Activated naive CD4-positive, alpha-beta T cell treated with anti-CD3 and anti-CD28 coated beads, Interleukin-2, amount 10 ng/mL, durations not matched to agents 7 days and 5 days (primary cell): Measurements from ENCODE around the gene TTLL9.

Experiments used
- CTCF ChIA-PET: fragments of 350-600 bp; sonication (Branson Sonifier 250); formaldehyde crosslinking; loops from one replicate; lab custom pipeline; 2021; ENCODE audit warnings: antibody characterized with exemption; lab: Charles Lee
- DNase-seq: peaks from one replicate; pipeline ENCODE4 v3.0.0-alpha.2; 2020
- H3K27ac Mint-ChIP-seq: one replicate; pipeline ENCODE4 v1.8.0; 2021; ENCODE audit warnings: mild to moderate bottlenecking, moderate library complexity, mixed read lengths
- H3K27me3 Mint-ChIP-seq: one replicate; pipeline ENCODE4 v1.8.0; 2021; ENCODE audit warnings: mild to moderate bottlenecking, mixed read lengths
- H3K36me3 Mint-ChIP-seq: one replicate; pipeline ENCODE4 v1.8.0; 2021; ENCODE audit warnings: mixed read lengths
- H3K4me1 Mint-ChIP-seq: one replicate; pipeline ENCODE4 v1.8.0; 2021; ENCODE audit warnings: mixed read lengths
- H3K4me3 Mint-ChIP-seq: one replicate; pipeline ENCODE4 v1.8.0; 2021; ENCODE audit warnings: mild to moderate bottlenecking, moderate library complexity, mixed read lengths
- H3K9me3 Mint-ChIP-seq: one replicate; pipeline ENCODE4 v1.8.0; 2021; ENCODE audit warnings: mixed read lengths

TTLL9 gene

DNA sequence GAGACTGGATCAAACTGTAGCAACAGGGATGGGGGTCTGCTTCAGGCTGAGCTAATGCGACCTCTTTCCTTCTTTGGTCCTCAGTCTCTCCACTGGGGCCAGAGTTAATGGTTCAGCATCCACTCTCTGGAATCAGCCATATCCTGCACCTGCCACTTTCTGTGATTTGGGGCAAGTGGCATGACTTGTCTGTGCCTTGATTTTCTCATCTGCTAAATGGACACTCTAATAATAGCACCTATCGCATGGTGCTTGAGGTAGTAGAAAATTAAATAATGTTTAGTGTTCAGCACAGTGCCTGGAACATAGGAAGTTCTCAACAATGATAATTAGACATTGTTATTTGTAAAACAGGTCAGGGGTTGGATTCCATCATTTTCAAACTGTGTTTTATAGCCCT, 103.9 kb downstream of the TTLL9 start:
- CTCF ChIA-PET, result interaction anchor here (0.7 kb wide), 1 partner anchor 61 kb away, joined by 3 read pairs; no protein-coding TSS in a partner anchor
- Mint-ChIP-seq H3K27me3 (peaks cover 31% of the 10 kb centered on the region), H3K36me3 (no peaks in the 10 kb centered on the region), H3K9me3 (no peaks in the 10 kb centered on the region), H3K4me3 (no peak overlapping the region), H3K27ac (no peak overlapping the region), H3K4me1 (no peaks in the 10 kb centered on the region)
- no peak for DNase-seq

DNA sequence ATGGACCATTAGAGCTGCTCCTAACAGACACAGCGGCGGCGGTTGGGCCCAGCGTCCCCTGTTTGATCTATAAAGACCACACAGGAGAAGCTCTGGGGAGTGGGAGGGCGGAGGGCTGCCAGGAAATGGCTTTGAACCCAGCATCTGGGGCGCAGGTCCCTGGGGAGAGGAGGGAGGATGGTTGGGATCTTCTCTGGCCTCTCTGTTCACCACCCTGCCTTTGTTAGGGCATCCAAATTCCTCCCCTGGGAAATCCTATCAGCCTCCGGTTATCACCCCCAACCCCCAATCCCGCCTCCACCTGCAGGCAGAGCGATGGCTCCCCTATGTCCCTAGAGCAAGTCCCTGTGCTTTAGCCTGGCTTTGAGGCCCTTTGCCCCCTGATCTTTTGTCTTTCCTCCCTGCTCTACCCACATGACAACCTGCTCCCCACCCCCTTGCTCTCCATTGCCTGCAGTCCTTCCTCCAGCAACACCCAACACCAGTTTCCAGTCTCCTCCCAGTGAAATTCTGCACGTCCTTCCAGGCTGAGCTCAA, 104.6 kb downstream of the TTLL9 start:
- H3K4me1 Mint-ChIP-seq, result no peaks in the 10 kb centered on the region
- H3K27me3 Mint-ChIP-seq, result peaks cover 28% of the 10 kb centered on the region
- no peak for DNase-seq
- H3K36me3 Mint-ChIP-seq, result no peaks in the 10 kb centered on the region
- no peak overlapping the region for H3K27ac Mint-ChIP-seq
- H3K4me3 Mint-ChIP-seq, result no peak overlapping the region
- CTCF ChIA-PET, result interaction anchor here (0.7 kb wide), 1 partner anchor 61 kb away, joined by 3 read pairs; no protein-coding TSS in a partner anchor
- H3K9me3 Mint-ChIP-seq, result no peaks in the 10 kb centered on the region

DNA sequence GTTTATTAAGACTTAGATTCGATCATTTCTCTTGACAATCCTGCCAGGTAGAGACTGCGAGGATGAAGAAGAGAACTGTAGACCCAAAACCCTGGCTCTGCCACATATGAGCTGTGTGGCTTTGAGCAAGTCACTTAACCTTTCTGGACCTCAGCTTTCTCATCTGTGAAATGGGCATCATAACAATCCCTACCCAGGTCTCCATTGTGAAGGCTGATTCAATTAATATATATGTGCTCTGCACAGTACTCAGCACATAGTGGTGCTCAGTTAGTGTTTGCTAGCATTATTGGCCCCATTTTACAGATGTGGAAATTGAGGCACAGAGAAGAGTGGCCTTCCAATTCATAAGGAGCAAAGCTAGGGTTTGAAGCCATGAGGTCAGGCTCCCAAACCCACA, 105.4 kb downstream of the TTLL9 start:
- Mint-ChIP-seq H3K9me3 (no peaks in the 10 kb centered on the region), H3K4me3 (no peak overlapping the region), H3K4me1 (no peaks in the 10 kb centered on the region), H3K27ac (no peak overlapping the region), H3K36me3 (no peaks in the 10 kb centered on the region), H3K27me3 (peaks cover 24% of the 10 kb centered on the region)
- CTCF ChIA-PET, result interaction anchor here (1.5 kb wide), 1 partner anchor 24 kb away, joined by 3 read pairs; the partner anchor contains the start of gene PDRG1
- no peak for DNase-seq

DNA sequence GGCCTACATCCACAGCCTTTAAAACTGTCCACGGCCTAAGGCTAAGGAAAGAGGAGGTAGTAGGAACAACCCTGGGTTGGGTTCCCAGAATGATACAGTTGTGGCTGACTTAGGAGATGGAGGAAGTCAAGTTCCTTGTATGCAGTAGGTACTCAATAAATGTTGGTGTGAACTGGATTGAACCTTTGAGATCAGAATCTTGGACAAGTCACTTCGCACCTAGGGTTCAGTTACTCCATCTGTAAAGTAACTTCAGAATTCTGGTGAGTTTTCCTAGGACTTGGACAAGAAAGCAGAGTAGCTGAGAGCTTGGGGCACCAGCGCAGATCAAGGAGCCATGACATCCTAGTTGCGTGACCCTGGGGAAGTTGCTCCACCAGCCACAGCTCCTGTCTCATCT, 106.6 kb downstream of the TTLL9 start:
- Mint-ChIP-seq H3K36me3 (no peaks in the 10 kb centered on the region), H3K27ac (no peak overlapping the region), H3K4me1 (no peaks in the 10 kb centered on the region), H3K9me3 (no peaks in the 10 kb centered on the region), H3K4me3 (no peak overlapping the region), H3K27me3 (peaks cover 16% of the 10 kb centered on the region)
- no peak for DNase-seq
- CTCF ChIA-PET, result no interaction called here

DNA sequence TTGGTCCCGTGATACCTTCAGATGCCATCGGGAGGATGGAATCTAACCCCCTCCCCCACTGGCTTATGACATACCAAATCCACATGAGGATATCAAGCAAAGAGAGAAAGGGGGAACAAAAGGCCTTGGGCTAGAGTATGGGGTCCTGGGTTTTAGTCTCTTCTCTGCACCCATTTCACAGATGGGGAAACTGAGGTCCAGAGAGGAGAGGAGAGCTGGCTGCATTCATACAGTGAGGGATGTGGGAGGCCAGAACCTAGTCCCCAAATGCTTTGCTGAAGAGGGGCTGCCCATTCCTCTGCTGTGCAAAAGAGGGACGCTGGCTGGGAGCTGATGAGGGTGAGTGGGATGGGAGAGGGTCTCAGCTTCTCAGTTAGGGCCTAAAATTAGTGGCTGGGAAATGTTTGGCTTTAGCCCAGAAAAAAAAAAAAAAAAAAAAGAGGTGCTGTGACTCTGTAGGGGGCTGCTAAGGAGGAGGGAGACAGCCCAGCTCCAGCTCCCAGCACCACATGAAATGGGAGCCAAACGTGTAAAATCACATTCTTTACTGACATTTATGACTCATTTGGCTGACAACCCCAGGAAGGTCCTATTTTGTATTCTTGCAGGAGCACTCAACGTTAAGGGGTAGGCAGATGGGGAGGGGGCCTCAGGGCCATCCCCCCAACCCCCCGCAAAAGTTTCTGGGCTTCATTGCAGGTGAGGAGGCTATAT, 109.4 kb downstream of the TTLL9 start:
- peaks cover 13% of the 10 kb centered on the region for H3K27me3 Mint-ChIP-seq

DNA sequence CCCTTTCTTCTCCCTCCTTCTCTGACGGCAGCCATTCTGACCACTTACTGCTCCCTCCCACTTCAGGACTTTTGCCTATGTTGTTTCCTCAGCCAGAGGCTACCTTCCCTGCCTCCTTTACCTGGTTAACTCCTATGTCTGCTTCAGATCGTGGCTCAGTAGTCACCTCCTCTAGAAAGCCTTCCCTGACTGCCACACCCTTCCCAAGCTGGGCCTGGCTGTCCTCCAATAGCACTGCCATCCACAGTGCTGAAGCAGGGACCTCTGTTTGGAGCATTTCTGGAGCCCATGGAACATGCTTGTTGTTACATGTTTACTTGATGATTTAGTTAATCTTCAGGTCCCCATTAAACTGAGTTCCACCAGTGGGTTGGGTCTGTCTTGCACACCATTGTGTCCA, 111.3 kb downstream of the TTLL9 start:
- no peaks in the 10 kb centered on the region for H3K36me3 Mint-ChIP-seq
- no peaks in the 10 kb centered on the region for H3K4me1 Mint-ChIP-seq
- H3K27me3 Mint-ChIP-seq, result peaks cover 10% of the 10 kb centered on the region
- CTCF ChIA-PET, result no interaction called here
- DNase-seq, result no peak
- no peak overlapping the region for H3K27ac Mint-ChIP-seq
- H3K9me3 Mint-ChIP-seq, result no peaks in the 10 kb centered on the region
- no peak overlapping the region for H3K4me3 Mint-ChIP-seq

More for the DNA sequence above, 109.4 kb downstream of the TTLL9 start:
- H3K4me3 Mint-ChIP-seq, result no peak overlapping the region
- no peaks in the 10 kb centered on the region for H3K36me3 Mint-ChIP-seq
- H3K4me1 Mint-ChIP-seq, result no peaks in the 10 kb centered on the region
- H3K27ac Mint-ChIP-seq, result no peak overlapping the region
- no peaks in the 10 kb centered on the region for H3K9me3 Mint-ChIP-seq
- DNase-seq, result no peak
- CTCF ChIA-PET, result no interaction called here

DNA sequence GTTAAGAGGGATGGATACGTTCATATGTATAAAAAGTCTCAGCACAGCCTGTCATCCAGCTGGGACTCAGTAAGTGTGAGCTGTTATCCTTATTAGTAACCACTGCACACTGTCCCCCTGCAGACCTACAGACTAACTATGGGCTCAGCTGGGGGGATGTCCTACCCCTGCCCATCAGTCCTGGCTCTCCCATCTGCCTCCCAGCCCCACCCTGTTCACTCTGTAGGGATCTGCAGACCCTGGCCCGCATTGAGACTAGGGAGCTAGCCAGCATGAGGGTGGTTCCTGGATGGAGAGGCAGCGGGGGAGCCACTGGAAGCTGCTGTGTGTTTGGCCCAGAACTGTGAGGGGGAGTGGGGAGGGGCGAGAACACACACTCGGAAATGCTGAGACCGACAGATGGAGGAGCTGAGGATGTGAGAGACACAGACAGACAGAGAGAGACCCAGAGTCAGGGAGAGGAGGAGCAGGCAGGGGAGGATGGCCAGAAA, 114.6 kb downstream of the TTLL9 start:
- Mint-ChIP-seq H3K27ac (no peak overlapping the region), H3K36me3 (no peaks in the 10 kb centered on the region), H3K4me3 (no peak overlapping the region), H3K27me3 (peaks cover 7% of the 10 kb centered on the region), H3K9me3 (no peaks in the 10 kb centered on the region), H3K4me1 (no peaks in the 10 kb centered on the region)
- DNase-seq, result no peak
- CTCF ChIA-PET, result no interaction called here

DNA sequence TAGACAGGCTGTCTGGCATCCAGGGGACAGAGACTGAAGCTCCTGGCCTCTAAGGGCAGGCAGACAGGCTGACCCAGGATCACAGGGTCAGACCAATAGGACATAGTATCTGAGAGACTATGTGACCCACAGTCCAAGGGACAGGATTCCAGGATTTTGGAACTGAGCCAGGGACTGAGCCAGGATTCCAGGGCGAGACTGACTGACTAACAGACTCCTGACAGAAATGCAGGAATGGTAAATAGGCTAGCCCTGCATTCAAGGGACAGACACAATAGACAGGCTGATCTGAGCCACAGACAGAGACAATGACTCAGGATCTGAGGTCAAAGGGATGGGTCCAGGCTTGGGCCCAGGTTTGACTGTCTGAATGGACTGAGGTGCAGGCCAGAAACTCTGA, 117.3 kb downstream of the TTLL9 start:
- Mint-ChIP-seq H3K36me3 (no peaks in the 10 kb centered on the region), H3K9me3 (no peaks in the 10 kb centered on the region), H3K4me1 (no peaks in the 10 kb centered on the region), H3K27ac (no peak overlapping the region), H3K27me3 (peaks cover 21% of the 10 kb centered on the region), H3K4me3 (no peak overlapping the region)
- no peak for DNase-seq
- CTCF ChIA-PET, result no interaction called here

DNA sequence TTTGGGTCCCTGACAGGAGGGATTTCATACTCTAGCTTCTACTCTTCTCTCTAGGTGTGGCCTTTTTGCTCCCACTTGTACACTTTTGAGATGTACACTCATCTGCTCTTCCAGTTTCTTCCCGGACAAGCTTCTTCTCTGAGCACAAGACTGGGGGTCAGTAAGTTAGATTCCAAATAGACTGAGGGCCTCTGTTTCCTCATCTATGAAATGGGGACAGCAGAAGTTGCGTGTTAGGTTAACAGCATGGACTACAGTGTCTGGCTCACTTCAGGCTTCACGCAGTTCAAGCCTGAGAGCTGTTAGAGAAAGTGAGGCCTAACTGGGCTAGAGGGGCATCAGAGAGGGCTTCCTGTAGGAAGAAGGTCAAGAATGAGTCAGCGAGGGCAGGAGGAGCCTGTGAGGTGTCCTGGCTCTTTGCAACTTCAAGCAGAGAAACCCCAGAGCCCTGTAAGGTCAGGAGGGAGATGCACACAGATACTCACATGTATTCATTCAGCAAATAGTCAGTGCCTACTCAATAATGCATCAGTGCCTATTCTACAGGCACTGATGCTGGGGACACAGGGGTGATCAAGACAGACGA, 118.1 kb downstream of the TTLL9 start:
- no peak for DNase-seq
- Mint-ChIP-seq H3K9me3 (no peaks in the 10 kb centered on the region), H3K4me3 (no peak overlapping the region), H3K27me3 (peaks cover 25% of the 10 kb centered on the region), H3K4me1 (no peaks in the 10 kb centered on the region), H3K36me3 (no peaks in the 10 kb centered on the region), H3K27ac (no peak overlapping the region)
- CTCF ChIA-PET, result no interaction called here

DNA sequence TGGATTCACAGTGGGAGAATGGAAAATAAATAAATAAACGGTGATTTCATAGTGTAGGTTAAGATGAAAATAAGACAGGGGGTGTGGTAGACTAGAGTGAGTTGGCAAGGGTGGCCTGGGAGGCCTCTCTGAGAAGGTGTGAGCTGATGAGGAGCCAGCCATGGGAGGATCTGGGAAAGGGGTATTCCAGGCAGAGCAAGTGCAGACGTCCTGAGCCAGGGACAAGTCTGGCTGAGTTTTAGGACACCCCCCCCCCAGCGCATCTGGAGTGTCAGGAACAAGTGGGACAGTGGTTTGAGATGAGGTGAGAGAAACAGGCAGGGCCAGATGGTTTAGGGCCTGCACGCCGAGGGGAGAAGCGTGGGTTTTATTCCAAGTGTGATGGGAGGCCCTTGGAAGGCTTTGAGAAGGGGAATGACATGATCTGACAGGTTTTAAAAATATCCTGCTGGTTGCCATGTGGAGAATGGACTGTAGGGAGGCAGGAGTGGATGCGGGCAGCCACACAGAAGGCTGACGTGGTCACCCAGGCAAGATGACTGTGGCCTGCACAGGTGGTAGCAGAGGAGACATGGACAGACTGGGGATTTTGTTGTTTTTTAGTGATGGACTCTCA, 118.7 kb downstream of the TTLL9 start:
- H3K9me3 Mint-ChIP-seq, result no peaks in the 10 kb centered on the region
- no peak overlapping the region for H3K27ac Mint-ChIP-seq
- peaks cover 31% of the 10 kb centered on the region for H3K27me3 Mint-ChIP-seq
- no peak for DNase-seq
- H3K4me1 Mint-ChIP-seq, result no peaks in the 10 kb centered on the region
- no peak overlapping the region for H3K4me3 Mint-ChIP-seq
- CTCF ChIA-PET, result no interaction called here
- no peaks in the 10 kb centered on the region for H3K36me3 Mint-ChIP-seq

DNA sequence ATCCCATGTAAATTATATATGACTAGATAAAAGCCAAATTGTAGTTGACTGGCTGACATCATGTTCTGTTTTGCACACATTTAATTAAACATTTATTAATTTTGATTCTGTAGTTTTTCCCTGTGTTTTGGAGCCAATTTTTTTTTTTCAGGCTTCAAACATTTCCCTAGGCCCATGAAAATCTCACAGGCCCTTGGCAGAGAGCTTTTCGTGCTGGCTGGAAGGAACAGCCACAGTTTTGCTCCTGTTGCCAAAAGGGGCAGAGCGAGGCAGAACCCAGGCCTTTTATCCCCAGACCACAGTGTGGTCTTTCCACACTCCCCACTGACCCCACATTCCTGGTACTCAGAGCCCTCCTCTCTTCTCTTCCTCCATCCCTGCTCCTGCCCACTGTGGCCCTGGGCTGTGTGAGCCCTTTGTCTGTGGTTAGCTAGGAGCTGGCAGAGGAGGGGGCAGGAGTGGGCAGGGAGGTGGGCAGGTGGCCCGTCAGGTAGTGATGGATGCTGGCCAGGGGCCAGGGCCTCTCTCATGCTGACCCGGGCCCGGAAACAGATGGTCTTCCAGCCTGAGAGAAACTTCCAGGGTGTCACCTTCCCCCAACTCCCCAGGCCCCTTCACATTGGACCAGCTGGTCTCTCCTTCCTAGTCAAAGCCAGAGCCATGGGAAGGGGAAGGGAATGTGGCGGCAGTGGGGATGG, 120.4 kb downstream of the TTLL9 start:
- CTCF ChIA-PET, result no interaction called here
- Mint-ChIP-seq H3K4me3 (no peak overlapping the region), H3K36me3 (no peaks in the 10 kb centered on the region), H3K9me3 (no peaks in the 10 kb centered on the region), H3K27ac (no peak overlapping the region), H3K27me3 (peaks cover 48% of the 10 kb centered on the region), H3K4me1 (no peaks in the 10 kb centered on the region)
- no peak for DNase-seq

DNA sequence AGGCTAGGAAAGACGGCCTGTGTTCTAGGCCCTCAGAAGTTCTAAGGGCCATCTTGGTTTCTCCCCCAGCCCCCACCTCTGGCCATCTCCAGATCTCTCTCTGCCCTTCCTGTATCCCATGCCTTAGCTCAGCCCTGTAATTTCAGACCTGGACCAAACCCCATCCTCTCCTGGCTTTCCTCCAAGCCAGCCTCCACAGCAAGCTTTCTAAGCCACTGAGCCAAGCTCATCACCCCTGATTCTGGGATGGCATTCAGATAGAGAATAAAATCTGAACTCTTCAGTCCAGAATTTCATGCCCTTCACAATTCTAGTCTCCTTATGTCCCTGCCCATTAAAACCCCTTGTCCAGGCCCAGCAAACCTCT, 120.9 kb downstream of the TTLL9 start:
- Mint-ChIP-seq H3K36me3 (no peaks in the 10 kb centered on the region), H3K27me3 (peaks cover 53% of the 10 kb centered on the region), H3K4me3 (no peak overlapping the region), H3K4me1 (no peaks in the 10 kb centered on the region), H3K9me3 (no peaks in the 10 kb centered on the region), H3K27ac (no peak overlapping the region)
- DNase-seq, result no peak
- CTCF ChIA-PET, result no interaction called here

DNA sequence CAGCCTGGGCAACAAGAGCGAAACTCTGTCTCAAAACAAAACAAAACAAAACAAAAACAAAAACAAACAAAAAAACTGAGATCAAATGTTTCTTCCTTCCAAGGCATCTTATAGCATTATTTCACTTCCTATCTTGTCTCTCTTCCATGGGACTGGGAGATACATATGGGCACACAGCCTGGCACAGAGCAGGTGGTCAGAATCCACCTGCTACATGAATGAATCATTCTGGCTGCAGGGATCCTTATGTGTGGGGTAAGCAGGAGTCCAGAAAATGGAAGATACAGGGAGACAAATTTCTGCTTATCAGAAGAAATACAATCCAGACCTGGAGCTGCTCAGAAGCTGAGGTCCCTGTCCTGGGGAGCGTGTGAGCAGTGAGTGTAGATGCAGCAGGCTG, 121.7 kb downstream of the TTLL9 start:
- Mint-ChIP-seq H3K27me3 (peaks cover 61% of the 10 kb centered on the region), H3K36me3 (no peaks in the 10 kb centered on the region), H3K4me1 (no peaks in the 10 kb centered on the region), H3K4me3 (no peak overlapping the region), H3K9me3 (no peaks in the 10 kb centered on the region), H3K27ac (no peak overlapping the region)
- CTCF ChIA-PET, result no interaction called here
- no peak for DNase-seq
